Medulla oblongata (tissue), 1 donor: ENCODE measurements around the gene ZNF76.
A peak's percentile ranks its signal among the peaks of the same experiment; 100 is the strongest.

ENCODE experiments used
- DNase-seq: peaks from one replicate; pipeline ENCODE4 v3.0.0-alpha.2; 2015; ENCODE audit errors: extremely low spot score

ZNF76 gene

GRCh38 chr6:35267446-35267845 is 7.9 kb downstream of the ZNF76 start:
- no peak for DNase-seq

- no peak for DNase-seq
Observed at GRCh38 chr6:35267897-35268296, 8.4 kb downstream of the ZNF76 start.

GRCh38 chr6:35272005-35272404 is 12.5 kb downstream of the ZNF76 start:
- no peak for DNase-seq

- no peak for DNase-seq
Observed at GRCh38 chr6:35273822-35274559, 14.5 kb downstream of the ZNF76 start.

GRCh38 chr6:35275744-35276260 is 16.3 kb downstream of the ZNF76 start:
- no peak for DNase-seq

GRCh38 chr6:35278708-35279107 is 19.2 kb downstream of the ZNF76 start:
- DNase-seq = no peak

- DNase-seq = no peak
Observed at GRCh38 chr6:35280903-35281302, 21.4 kb downstream of the ZNF76 start.

GRCh38 chr6:35282472-35282871 is 22.9 kb downstream of the ZNF76 start:
- DNase-seq = no peak

- no peak for DNase-seq
Observed at GRCh38 chr6:35283361-35283760, 23.8 kb downstream of the ZNF76 start.

- no peak for DNase-seq
Observed at GRCh38 chr6:35287671-35288396, 28.3 kb downstream of the ZNF76 start.

GRCh38 chr6:35288834-35289233 is 29.3 kb downstream of the ZNF76 start:
- no peak for DNase-seq

- no peak for DNase-seq
Observed at GRCh38 chr6:35291491-35291890, 32.0 kb downstream of the ZNF76 start.

GRCh38 chr6:35292494-35292893 is 33.0 kb downstream of the ZNF76 start:
- no peak for DNase-seq

GRCh38 chr6:35293681-35294080 is 34.1 kb downstream of the ZNF76 start:
- no peak for DNase-seq

- no peak for DNase-seq
Observed at GRCh38 chr6:35294308-35294945, 34.9 kb downstream of the ZNF76 start.

GRCh38 chr6:35295036-35295435 is 35.5 kb downstream of the ZNF76 start:
- DNase-seq = no peak

GRCh38 chr6:35295521-35296315 is 36.2 kb downstream of the ZNF76 start:
- DNase-seq = no peak

GRCh38 chr6:35296931-35297600 is 37.5 kb downstream of the ZNF76 start:
- no peak for DNase-seq

GRCh38 chr6:35297601-35298481 is 38.3 kb downstream of the ZNF76 start, which contains the start of gene DEF6:
Gene DEF6, plus strand, starts transcription at chr6:35297818. Its CDS starts 39 bp downstream, at chr6:35297857.
- DNase-seq = peak; percentile 74

- no peak for DNase-seq
Observed at GRCh38 chr6:35298625-35299140, 39.1 kb downstream of the ZNF76 start.
